Breast epithelium (tissue), 4 donors: Measurements from ENCODE around the gene HSFX3. TPM values are rescaled to one million over a fixed set of nuclear protein-coding genes. Genes with fewer than 3 reads are reported as not detected.
A peak's percentile ranks its signal among the peaks of the same experiment; 100 is the strongest.
"Not testable (repeated sequence)": the region's sequence is repeated elsewhere in the genome, so short reads cannot be mapped to it uniquely, and the experiment has no call there.

Experiments used
- DNase-seq, 2 donors: peaks; one replicate each; pipeline ENCODE4 v3.0.0-alpha.2; 2019; ENCODE audit warnings: low spot score in 2 of 2
- H3K27ac ChIP-seq, 2 donors: fragments of 200-600 bp; sonication (generic) in 1 of 2; one replicate each; pipeline ENCODE4 v1.5.1; 2016 to 2019; ENCODE audit warnings: mild to moderate bottlenecking in 1 of 2
- H3K27me3 ChIP-seq, 2 donors: fragments of 200-600 bp; sonication (generic) in 1 of 2; one replicate each; pipeline versions ENCODE4 v1.5.1 to v1.6.0; 2017 to 2019; ENCODE audit warnings: control low read depth in 1 of 2, mild to moderate bottlenecking in 1 of 2
- H3K36me3 ChIP-seq: fragments of 200-600 bp; one replicate; pipeline ENCODE4 v1.5.1; 2019
- H3K4me1 ChIP-seq, 2 donors: fragments of 200-600 bp; sonication (generic); one replicate each; pipeline ENCODE4 v1.5.1; 2016 to 2019; ENCODE audit warnings: control low read depth in 1 of 2
- H3K4me3 ChIP-seq, 3 donors: fragments of 200-600 bp; sonication (generic); 1 replicate in 2 of 3; 2 replicates in 1 of 3; pipeline ENCODE4 v1.5.1; 2016 to 2019; ENCODE audit warnings: mild to moderate bottlenecking in 3 of 3, moderate library complexity in 2 of 3
- H3K9me3 ChIP-seq, 2 donors: fragments of 200-600 bp; sonication (generic) in 1 of 2; one replicate each; pipeline ENCODE4 v1.5.1; 2016 to 2019; ENCODE audit warnings: control low read depth in 1 of 2
- POLR2A ChIP-seq: fragments of 450-650 bp; IDR thresholded peaks from one replicate; pipeline ENCODE4 v1.6.1; 2016; ENCODE audit warnings: antibody characterized with exemption, mild to moderate bottlenecking, moderate library complexity
- POLR2AphosphoS5 ChIP-seq, 3 donors: sonication (generic); formaldehyde crosslinking; IDR thresholded peaks; one replicate each; pipeline ENCODE4 v1.6.1; 2017; ENCODE audit warnings: antibody characterized with exemption in 3 of 3
- intact Hi-C: fragments of 100-400 bp; cut with DNase I; formaldehyde crosslinking; loops from one replicate; pipeline ENCODE4 v1.15.1; 2023; ENCODE audit warnings: low total_unique reads
- total RNA-seq, 3 donors: library from RNA; depleted of rRNA; stranded (reverse); fragments of >200 nt; gene quantifications; one replicate each; pipeline ENCODE4 v1.1.0, GENCODE V29; 2016
- TF ChIP-seq, protein P1 (sequence below), 3 donors: fragments of 450-650 bp; IDR thresholded peaks; one replicate each; pipeline ENCODE4 v1.5.1; 2016 to 2017; ENCODE audit warnings: antibody characterized with exemption in 3 of 3, mild to moderate bottlenecking in 3 of 3, moderate library complexity in 3 of 3

The HSFX3 gene
- total RNA-seq, 3 donors from 2014 or later, result not detected

DNA sequence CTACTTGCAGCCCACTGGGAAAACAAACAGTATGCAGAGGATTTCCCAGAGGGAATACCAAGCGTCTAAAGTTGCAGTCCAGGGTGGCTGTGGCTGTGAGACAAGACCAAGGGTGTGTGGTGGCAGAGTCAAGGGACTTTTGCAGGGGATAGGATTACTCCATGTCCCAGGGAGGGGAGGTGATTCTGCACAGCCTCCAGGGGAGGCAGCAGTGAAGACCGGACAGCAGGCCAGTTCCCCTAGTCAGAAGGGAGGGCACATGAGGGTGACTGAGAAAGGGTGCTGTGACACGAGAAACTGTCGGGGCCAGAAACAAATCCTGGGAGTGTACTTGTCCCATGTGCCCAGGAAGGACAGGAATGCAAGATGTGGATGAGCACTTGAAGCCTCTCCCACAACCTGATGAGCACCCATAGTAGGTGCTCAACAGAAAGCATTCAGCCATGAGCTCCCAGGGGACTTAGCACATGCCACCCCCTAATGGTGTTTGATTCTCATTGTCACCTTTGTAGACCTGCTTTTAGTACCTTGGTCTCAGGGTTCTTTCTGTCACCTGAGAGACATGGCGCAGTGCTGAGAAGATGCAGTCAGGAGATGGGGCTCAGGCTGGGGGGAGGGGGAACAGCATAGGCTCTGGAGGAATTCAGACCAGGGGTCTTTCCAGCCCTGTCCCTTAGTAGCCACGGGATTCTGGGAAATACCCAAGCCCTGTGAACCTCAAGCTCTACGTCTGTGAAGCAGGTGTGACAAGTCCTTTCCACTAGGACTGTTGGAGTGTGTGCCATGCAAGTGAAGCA lies 18.1 kb upstream of the HSFX3 start:
- H3K27me3 ChIP-seq, result peaks cover 0 to 8% of the 10 kb centered on the region in 2 donors
- no peaks in the 10 kb centered on the region for H3K9me3 ChIP-seq
- no peak for DNase-seq
- no peaks in the 10 kb centered on the region for H3K36me3 ChIP-seq
- no peak overlapping the region for H3K27ac ChIP-seq
- TF ChIP-seq, protein P1, sequence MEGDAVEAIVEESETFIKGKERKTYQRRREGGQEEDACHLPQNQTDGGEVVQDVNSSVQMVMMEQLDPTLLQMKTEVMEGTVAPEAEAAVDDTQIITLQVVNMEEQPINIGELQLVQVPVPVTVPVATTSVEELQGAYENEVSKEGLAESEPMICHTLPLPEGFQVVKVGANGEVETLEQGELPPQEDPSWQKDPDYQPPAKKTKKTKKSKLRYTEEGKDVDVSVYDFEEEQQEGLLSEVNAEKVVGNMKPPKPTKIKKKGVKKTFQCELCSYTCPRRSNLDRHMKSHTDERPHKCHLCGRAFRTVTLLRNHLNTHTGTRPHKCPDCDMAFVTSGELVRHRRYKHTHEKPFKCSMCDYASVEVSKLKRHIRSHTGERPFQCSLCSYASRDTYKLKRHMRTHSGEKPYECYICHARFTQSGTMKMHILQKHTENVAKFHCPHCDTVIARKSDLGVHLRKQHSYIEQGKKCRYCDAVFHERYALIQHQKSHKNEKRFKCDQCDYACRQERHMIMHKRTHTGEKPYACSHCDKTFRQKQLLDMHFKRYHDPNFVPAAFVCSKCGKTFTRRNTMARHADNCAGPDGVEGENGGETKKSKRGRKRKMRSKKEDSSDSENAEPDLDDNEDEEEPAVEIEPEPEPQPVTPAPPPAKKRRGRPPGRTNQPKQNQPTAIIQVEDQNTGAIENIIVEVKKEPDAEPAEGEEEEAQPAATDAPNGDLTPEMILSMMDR (IDR thresholded peaks at IDR 0.05), result no peak
- no peaks in the 10 kb centered on the region for H3K4me1 ChIP-seq
- no peak overlapping the region for H3K4me3 ChIP-seq
- intact Hi-C loops, result no loop called here

DNA sequence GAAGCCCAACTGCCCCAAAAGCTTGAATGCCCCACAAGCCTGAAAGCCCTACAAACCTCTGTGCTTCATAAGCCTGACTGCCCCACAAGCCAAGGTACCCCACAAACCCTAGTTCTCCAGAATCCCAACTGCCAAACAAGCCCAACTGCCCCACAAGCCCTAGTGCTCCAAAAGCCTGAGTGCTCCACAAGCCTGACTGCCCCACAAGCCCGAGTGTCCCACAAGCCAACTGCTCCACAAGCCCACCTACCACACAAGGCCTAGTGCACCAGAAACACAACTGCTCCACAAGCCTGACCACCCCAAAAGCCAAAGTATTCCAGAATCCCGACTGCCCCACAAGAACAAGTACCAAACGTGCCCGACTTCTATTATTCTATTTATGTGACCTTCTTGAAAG lies 13.6 kb upstream of the HSFX3 start:
- TF ChIP-seq POLR2AphosphoS5 (IDR thresholded peaks at IDR 0.05) (no peak), POLR2A (no peak)
- TF ChIP-seq, protein P1 (IDR thresholded peaks at IDR 0.05), result no peak
- H3K36me3 ChIP-seq, result no peaks in the 10 kb centered on the region
- no peak overlapping the region for H3K4me3 ChIP-seq
- H3K27me3 ChIP-seq, result peaks cover 0 to 3% of the 10 kb centered on the region in 2 donors
- H3K9me3 ChIP-seq, result no peaks in the 10 kb centered on the region
- H3K27ac ChIP-seq, result no peak overlapping the region
- H3K4me1 ChIP-seq, result no peaks in the 10 kb centered on the region
- DNase-seq, result no peak
- intact Hi-C loops, result no loop called here

DNA sequence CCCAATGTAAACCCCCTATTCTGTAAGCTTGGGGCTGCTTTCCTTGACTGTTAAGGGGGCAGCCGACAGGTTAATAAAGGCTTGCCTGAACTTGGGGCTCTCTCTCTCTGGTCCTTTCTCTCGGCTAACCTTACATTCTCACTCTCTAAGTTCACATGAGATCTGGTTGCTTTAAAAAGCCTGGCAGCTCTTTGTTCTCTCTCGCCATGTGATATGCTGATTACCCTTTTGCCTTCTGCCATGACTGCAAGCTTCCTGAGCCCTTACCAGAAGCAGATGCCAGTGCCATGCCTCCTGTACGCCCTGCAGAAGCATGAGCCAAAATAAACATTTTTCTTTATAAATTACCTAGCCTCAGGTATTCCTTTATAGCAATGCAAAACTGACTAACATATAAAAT lies 5.5 kb upstream of the HSFX3 start:
- H3K27ac ChIP-seq, H3K27me3 ChIP-seq, H3K36me3 ChIP-seq, H3K9me3 ChIP-seq, H3K4me1 ChIP-seq, intact Hi-C loops, DNase-seq, H3K4me3 ChIP-seq: not testable (repeated sequence)

DNA sequence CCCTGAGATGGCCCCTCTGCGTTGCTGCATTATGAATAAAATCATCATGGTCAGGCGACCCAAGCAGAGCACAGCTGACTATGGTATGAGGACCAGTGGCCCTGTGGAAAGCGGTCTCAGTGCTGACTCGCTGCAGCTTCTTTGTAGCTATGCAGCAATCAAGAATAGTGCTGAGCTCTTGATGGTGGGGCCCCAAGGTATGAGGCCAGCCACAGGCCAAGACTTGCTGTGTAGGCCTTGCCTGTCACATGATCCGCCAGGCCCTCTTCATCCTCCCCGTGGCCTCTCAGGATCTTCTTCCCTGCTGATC lies 2.2 kb upstream of the HSFX3 start:
- intact Hi-C loops, H3K4me3 ChIP-seq, H3K36me3 ChIP-seq, H3K27me3 ChIP-seq, H3K4me1 ChIP-seq, DNase-seq, H3K9me3 ChIP-seq, H3K27ac ChIP-seq: not testable (repeated sequence)

DNA sequence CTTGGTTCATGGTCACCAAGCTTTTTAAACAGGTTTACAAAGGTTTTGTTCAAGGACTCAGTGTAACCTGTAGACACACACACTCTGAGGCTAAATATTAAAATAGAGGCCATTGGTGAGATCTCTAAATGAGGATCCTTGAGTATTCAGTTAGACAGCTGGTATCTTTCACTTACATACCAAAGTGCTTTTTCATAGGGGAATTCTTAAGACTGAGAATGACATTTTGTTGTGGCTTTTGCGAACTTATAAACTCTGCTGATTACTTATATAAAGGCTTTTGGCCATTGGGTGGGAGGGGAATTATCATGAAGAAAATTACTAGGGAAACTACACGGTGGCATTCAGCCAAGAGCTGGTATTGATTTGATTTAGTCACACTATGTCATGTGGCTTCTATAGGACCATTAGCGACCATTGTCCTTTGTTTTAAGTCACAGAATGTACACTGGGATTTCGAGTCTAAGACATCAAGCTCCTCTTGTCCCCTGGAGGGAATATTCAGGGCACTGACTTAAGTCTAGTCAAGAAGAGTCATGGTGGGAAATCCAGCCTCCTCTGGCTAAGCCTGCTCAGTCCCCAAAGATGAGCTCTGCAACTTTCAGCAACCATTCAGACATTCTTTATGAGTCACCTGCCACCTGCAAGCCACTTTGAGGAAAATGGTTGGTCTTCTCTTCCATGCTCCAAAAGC lies 1.7 kb upstream of the HSFX3 start:
- H3K27ac ChIP-seq, DNase-seq, intact Hi-C loops, H3K27me3 ChIP-seq, H3K4me3 ChIP-seq, H3K9me3 ChIP-seq, H3K4me1 ChIP-seq, H3K36me3 ChIP-seq: not testable (repeated sequence)

DNA sequence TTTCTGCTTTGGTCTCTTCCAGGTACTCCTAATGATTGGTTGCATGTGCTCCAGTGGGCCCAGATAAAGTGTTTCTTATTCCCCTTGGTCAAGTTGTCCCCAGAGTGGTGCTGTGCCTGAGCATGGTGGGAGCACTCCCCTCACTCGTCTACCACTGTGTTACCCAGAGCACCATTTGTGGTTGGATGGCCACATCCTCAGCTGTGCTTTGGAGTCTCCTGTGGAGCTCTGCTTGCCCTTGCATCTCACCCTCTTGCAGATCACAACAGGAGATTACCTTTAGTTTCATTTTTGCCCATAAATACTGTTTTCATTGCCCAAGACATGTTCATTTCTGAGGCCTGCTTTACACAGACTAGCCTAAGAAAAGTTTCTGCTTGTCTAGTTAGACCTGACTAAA lies 730 bp upstream of the HSFX3 start:
- H3K27me3 ChIP-seq, H3K9me3 ChIP-seq, H3K27ac ChIP-seq, DNase-seq, H3K4me1 ChIP-seq, intact Hi-C loops, H3K4me3 ChIP-seq, H3K36me3 ChIP-seq: not testable (repeated sequence)

DNA sequence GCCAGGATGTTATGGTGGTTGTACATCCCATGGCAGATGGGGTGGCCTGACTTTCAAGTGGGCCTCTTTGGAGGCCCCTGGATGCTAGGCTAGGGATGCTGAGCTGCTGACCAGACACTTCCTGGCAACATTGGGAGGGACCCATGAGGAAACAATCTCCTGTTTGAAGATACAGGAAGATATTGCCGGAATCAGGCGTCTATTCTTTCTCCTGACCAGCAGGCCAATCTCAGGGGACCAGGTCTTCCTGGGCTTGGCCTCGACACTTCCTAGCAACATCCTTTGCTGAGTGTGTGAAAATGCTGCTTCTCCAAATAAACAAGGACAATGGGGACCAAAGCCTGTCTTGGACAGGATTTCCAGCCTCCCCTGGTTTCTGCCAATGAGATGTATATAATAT lies 1.9 kb downstream of the HSFX3 start:
- H3K27me3 ChIP-seq, H3K27ac ChIP-seq, H3K4me1 ChIP-seq, H3K4me3 ChIP-seq, H3K9me3 ChIP-seq, H3K36me3 ChIP-seq, DNase-seq, intact Hi-C loops: not testable (repeated sequence)

DNA sequence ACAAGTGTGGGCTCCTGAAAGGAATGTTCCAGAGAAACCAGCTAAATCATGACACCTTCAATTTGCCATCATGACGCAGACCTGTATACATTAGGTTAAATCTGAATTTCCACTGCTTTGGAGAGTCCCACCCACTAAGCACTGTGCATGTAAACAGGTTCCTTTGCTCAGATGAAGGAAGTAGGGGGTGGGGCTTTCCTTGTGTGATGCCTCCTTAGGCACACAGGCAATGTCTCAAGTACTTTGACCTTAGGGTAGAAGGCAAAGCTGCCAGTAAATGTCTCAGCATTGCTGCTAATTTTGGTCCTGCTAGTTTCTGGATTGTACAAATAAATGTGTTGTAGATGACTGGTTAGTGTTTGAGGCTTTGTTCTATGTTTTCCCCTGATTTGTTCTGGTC lies 2.8 kb downstream of the HSFX3 start:
- H3K27me3 ChIP-seq, H3K36me3 ChIP-seq, DNase-seq, H3K27ac ChIP-seq, H3K9me3 ChIP-seq, intact Hi-C loops, H3K4me1 ChIP-seq, H3K4me3 ChIP-seq: not testable (repeated sequence)

DNA sequence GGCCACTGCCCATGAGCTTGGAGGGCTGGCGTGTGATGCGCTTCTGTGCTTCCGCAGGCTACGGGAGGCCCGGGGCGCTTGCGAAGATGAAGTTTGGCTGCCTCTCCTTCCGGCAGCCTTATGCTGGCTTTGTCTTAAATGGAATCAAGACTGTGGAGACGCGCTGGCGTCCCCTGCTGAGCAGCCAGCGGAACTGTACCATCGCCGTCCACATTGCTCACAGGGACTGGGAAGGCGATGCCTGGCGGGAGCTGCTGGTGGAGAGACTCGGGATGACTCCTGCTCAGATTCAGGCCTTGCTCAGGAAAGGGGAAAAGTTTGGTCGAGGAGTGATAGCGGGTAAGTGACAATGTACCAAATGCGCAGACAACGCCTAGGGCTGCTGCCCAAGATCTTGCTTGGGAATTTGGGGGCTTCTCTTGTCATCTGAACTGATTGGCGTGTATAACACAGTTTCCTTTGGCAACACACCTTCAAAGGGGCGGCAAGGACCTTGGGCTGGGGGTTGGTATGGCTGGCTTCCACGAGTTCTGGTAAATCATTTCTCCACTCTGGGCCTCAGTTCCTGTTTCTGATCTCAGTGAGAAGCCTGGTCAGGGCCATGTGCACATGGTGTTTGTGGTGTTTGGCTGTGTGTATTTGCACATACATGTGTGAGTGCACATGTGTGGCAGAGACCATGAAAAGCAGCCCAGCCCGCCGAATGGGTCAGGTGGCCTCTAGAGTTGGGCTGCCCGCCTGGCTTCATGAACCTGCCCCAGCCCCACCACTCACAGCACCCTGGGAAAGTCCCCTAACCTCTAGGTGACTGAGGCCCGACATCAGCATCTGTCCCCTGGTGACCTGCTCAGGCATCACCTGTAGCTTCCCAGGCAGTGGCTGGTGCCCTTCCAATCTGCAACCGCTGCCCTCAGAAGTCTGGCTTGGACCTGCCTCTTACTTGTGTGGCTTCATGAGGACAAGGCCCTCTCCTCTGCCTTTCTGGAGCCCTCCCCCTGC lies 3.9 kb downstream of the HSFX3 start:
- H3K36me3 ChIP-seq, H3K9me3 ChIP-seq, intact Hi-C loops, H3K4me1 ChIP-seq, DNase-seq, H3K4me3 ChIP-seq, H3K27me3 ChIP-seq: not testable (repeated sequence)
- peak overlapping the region in 1 of 2 donors; percentile 20 for H3K27ac ChIP-seq
